ENCODE results near the gene RASIP1. TPM values are rescaled to one million over a fixed set of nuclear protein-coding genes. Genes with fewer than 3 reads are reported as not detected.
"Not testable (repeated sequence)": the region's sequence is repeated elsewhere in the genome, so short reads cannot be mapped to it uniquely, and the experiment has no call there.

The RASIP1 gene
- polyA plus RNA-seq, 4 donors: 12.6 to 16.6 (median 15.2) TPM

DNA sequence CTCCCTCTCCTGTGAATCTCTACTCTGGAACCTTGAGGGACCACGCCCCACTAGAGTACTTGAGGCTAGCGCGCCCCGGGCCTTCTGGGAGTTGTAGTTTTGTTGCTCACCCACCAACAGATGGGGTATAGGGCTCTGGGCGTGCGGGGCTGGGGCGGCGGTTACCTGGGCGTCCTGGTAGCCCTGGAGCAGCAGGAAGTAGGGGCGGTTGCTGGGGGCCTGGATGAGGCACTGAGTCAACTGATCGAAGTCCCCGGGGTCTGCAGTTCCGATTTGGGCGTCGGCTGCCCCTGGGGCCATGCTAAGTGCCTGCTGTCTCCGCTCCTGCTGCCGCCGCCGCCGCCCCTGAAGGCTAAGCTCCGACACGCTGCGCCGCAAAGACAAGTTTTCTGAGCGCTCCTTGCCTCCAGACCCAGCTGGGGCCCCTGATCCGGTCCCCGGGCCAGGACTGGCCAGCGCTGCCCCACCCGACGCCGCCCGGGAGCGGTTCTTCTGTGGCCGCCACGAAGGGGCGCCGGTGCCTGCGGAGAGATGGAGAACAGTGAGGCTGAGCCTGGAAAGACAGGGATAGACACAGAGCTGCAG lies 5.3 kb downstream of the RASIP1 start:
- DNase-seq (ENCODE audit: low read depth in 4 of 4, low spot score in 2 of 4): no peak

DNA sequence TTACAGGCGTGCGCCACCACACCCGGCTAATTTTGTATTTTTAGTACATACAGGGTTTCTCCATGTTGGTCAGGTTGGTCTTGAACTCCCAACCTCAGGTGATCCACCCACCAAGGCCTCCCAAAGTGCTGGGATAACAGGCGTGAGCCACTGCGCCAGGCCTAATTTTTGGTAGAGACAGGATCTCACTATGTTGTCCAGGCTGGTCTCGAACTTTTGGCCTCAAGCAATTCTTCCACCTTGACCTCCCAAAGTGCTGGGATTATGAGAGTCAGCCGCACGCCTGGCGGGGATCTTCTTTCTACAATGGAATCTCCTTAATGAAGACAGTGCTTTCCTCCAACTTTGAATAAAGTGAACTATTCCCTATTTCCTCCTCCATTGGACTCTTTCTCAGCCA lies 5.8 kb downstream of the RASIP1 start:
- DNase-seq (ENCODE audit: low read depth in 4 of 4, low spot score in 2 of 4): no peak

DNA sequence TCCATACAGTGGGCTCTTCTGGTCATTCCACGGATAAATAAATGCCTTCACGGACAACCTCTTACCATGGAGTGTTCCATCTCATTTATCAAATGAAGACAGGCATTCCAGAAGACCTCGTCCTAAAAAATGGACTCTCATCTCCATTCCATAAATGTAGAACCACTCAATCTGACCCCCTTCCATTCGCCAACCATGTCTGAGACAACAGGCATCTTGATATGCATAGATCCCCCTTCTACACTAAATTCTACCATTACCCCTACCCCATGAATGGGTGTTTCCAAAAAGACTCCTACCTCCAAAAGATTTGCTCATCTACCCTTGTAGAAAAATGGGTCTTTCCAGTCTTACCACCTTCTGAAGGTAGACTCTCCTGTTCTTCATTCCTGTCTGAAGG lies 9.0 kb downstream of the RASIP1 start:
- DNase-seq (ENCODE audit: low read depth in 4 of 4, low spot score in 2 of 4): no peak

DNA sequence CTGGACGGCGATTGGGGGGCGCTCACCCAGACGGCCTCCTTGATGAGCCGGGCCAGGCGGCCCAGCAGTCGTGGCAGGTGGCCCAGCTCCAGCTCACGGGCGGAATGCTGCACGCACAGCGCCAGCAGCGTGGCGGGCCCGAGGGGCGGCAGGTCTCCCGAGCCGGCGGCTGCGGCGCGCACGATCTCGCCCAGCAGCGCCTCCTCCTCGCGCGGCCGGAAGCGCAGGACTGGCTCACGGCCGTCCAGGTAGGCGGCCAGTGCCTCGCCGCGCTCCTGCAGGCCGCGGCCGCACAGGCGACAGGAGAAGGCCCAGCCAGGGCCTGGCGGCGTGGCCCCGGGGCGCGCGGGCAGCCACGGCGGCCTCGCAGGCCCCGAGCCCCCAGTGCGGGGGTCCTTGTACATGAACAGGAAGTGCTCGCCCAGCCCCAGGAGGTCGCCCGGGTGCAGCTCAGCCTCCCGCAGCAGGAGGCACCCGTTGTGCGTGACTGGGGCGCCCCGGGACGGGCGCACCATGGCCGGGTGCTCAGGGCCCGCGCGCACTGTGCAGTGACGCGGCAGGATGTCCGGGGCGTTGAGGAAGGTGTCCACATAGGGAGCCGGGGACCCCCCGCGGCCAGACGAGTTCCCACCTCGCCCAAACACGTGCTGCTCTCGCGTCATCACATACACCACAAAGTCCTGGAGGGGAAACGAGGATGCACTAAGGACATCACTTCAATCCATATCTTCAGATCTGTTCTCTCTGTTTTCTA lies 11.3 kb downstream of the RASIP1 start:
- DNase-seq (ENCODE audit: low read depth in 4 of 4, low spot score in 2 of 4): no peak

DNA sequence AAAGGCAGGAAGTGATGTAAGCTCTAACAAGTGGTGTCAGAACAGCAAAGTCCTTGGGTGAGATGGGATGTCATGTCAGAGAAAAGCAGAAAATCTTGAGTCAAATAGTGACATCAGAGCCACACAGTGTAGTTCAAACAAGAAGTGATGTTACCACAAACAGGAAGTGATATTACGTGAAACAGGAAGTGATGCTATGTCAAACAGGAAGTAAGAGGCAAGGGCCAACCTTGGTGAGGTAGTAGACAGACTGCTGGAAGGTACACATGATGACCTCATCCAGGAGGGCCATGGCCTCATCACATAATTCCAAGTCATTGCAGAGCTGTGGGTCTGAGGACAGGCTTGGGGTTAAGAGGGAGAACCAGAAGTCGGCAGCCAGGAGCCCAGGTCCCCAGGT lies 13.9 kb downstream of the RASIP1 start:
- DNase-seq (ENCODE audit: low read depth in 4 of 4, low spot score in 2 of 4): no peak

DNA sequence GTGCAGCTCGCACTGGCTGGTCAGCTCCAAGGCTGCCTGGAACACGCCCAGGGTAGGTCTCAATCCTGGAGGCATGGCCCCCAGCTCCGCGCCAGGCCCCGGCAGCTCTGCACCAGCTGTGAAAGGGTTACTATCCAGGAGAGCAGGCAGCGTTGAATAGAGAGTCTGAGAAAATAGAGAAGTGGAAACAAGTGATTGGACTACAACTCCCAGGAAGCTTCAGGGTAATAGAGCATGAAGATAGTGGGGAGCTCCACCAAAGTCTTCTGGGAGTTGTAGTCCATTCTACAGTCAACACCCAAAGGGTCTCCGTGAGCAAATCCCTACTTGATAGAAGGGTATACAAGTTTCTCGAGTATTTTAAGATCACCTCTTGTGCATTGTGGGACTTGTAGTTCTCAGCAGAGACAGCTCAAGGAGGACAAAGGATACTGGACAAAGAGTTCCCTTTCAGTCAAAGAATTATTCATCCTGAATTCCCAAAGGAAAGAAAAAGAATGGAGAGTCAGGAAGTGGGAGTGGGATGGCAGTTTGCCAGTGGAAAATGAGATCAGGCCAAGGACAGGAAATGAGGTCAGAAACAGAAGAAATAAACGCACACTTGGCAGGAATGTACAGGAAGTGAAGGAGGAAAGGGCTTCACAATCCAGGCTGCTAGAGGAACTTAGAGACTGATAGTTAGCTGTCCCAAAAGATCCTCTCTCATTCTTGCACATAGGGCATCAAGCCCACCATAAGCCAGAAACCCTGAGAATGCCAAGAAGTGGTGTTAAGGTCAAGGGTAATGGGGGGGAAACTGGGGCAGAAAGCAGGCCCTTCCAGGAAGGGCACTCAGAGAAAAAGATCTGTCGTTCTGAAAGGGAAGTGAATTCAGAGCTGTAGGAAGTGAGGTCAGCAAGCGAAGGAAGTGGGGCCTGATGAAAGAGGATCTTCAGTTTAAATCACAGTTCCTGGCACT lies 15.3 kb downstream of the RASIP1 start:
- DNase-seq (ENCODE audit: low read depth in 4 of 4, low spot score in 2 of 4): peak in 2 of 4 donors; percentile 78 to 85

DNA sequence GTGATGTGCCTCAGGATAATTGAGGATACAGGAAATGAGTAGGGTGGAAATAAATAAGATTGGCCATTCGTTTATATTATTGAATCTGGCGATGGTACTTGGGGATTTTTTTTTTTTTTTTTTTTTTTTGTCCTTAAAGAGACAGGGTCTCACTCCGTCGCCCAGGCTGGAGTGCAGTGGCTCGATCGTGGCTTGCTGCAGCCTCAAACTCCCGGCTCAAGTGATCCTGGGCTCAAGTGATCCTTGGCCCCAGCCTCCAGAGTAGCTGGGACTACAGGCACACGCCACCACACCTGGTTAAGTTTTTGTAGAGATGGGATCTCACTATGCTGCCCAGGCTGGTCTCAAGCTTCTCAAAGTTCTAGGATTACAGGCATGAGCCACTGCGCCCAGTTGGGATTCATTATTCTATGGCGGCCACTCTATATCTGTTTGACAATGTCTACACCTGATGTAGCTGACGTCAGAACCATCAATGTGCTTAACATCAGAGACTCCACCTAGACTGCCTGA lies 18.2 kb downstream of the RASIP1 start:
- DNase-seq (ENCODE audit: low read depth in 4 of 4, low spot score in 2 of 4): no peak

DNA sequence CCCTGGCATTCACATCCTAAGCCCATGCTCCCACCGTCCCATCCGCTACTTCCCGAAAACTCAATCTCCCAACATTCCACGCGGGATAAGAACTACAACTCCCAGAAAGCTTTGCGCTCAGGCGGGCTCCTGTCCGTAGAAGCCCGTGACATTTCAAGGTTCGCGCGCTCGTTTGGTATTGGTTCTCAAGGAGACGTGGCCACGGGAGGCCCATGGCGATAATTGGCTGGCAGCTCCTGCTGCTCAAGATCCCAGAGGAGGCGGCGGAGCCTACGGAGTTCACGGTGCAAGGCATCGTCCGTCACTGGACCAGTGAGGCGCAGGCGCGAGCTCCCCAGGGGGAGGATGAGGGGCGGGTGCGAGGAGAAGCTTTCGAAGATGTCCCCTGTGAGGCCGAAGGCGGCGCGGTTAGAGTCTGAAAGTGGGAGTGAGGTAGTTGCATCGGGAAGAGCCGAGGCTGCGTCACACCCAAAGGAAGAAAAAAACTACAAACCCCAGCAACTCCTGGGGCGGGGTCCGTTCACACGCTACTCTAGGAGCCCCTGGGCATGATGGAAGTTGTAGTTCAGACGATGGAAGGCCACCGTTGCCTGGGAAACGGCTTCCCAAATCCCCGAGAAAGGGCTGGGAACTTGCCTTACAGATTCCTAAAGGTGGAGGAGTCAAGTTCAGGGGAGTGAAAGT lies 19.7 kb downstream of the RASIP1 start:
- DNase-seq (ENCODE audit: low read depth in 4 of 4, low spot score in 2 of 4): peak; percentile 99 to 100 (median 99)

DNA sequence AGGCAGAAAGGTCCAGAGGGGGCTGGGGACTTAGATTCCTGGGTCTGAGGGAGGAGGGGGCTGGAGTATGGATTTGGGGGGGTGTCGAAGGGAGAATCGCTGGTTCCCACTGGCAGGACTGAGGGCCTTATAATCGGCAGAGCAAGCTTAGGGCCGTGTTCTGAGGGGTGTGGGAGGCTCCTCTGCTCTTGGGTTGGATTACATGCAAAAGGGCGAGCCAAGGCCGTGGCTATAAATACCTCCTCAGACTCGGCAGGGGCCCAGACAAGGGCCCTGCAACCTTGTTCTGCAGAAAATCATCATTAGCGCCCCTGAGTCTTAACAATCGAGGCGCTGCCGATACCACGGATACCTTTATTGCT lies 20.2 kb downstream of the RASIP1 start:
- DNase-seq (ENCODE audit: low read depth in 4 of 4, low spot score in 2 of 4): no peak

DNA sequence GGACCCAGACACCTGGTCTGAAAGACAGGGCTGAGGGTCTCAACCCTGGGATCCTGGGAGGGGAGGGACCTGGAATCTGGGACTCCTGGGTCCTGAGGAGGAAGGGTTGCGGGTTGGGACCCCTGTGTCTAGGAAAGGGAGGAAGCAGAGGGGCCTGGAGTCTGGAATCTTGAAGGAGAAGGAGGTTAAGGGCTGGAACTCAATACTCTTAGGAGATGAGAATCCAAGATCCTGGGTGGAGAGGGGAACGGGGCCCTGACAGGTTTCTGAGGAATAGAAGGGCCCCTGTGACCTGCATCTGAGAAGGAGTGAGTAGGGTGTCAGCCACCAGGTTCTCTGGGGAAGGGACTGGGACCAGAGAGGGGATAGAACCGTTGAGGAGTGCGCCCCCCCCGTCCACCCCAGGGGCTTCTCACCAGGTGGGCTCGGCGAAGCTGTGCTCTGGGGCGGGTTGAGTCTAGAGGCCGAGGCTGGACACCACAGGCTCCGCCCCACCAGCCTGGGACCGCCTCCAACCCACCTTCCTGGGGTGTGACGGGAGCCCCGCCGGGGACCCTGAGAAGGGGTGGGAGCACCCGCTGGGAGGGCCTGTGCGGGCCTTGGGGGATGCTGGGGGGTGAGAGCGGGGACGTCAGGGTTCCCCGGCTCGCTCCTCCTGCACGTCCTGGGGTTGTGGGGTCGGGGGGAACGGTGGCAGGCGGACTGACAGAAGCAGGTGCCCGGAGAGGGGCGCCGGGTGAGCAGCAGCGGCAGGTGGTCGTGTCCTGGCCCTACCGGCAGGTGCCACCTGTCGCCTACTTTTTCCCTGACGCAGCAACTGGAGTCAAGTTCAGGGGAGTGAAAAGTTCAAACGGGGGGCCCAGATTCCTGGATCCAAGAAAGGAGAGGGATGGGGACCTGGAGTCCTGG lies 20.9 kb downstream of the RASIP1 start, which contains the start of gene MAMSTR:
MAMSTR (minus strand) TSS at position 463 of the 909 bp plus-strand sequence. CDS start 694 bp downstream, outside the sequence.
- no peak for DNase-seq (ENCODE audit: low read depth in 4 of 4, low spot score in 2 of 4)

DNA sequence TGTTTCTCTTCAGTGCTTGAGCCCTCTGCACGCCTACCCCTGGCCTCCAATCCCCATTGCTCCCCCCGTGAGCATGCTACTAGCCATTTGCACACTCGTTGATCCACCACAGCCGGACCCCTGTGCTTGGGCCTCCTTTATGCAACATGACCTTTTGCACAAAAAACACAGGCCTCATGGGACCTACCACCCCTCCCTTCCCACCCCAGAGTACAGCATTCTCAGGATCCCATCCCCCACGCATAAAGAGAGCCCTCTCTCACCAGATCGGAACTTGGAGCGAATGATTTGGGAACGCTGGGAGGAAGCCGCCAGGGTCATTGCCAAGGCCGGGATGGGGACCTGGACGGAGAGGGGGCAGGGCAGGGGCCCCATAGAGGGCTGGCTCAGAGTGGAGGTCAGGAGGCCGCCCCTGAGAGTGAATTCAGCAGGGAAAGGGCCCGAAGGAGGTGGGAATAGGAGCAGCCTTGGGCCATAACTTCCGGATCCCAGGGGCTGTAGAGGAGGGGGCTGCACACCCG lies 21.6 kb downstream of the RASIP1 start:
- no peak for DNase-seq (ENCODE audit: low read depth in 4 of 4, low spot score in 2 of 4)

DNA sequence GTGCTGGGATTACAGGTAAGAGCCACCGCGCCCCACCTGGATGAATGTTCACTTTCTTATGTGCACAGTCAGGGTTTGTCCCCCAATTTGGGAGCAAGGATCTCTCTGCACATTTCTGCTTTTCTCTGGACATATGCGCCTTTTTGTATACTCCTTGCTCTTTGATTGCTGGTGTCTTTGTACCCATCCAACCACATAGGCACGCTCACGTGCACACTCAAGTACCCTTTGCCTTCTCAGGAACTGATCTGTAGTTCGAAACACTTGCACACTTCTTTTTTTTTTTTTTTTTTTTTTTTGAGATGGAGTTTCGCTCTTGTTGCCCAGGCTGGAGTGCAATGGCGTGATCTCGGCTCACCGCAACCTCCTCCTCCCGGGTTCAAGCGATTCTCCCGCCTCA lies 22.3 kb downstream of the RASIP1 start:
- not testable (repeated sequence) for DNase-seq (ENCODE audit: low read depth in 4 of 4, low spot score in 2 of 4)

DNA sequence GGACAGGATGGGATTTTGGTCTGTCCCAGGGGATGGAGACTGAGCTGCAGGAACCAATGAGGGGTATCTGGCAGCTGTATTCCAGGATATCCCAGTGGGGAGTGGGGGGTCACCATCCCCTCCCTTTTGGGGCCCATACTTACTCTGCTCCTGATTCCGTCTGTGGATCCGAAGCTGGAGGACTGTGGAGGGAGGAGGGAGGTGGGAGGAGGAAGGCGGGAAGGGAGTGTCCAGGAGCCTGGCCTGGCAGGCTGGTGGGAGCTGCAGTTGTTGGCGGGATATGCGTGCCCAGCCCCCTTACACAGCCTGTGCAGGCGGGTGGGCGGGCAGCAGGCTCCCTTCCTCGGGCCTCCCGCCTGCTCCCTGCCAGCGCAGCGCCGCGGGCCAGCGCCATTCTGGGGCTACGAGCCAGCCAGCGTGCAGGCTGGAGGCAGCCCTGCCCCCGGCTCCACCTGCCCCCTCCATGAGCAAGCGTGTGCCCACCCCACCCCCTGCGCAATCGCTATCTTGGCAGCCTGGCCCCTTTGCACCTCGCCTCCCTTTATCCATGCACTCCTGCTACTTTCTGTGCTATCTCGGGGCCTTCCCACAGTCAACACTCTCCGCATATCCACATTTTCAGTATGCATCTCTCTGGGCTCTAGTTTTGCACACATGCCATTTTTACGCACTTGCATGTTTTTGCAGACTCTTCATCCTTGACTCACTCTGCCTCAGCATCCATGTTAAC lies 23.7 kb downstream of the RASIP1 start:
- DNase-seq (ENCODE audit: low read depth in 4 of 4, low spot score in 2 of 4): no peak

DNA sequence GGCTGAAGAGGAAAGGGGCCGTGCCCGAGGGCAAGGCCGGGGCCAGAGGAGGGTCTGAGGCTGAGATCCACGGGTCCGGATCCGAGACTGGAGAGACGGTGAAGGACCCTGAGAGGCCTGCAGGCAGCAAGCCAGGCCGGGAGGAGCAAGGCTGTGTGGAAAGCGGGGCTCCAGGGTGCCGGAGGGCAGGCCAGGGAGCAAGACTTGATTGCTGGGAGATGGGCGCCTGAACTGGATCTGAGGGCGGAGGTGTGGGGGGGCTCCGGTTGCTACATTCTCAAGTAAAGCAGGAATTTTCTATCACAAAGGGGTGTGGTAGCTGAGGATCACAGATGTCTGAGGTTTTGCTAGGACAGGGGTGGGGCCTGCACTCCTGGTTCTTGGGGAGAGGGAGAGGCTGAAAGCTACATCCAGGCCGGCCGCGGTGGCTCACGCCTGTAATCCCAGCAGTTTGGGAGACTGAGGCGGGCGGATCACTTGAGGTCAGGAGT lies 24.7 kb downstream of the RASIP1 start:
- no peak for DNase-seq (ENCODE audit: low read depth in 4 of 4, low spot score in 2 of 4)

DNA sequence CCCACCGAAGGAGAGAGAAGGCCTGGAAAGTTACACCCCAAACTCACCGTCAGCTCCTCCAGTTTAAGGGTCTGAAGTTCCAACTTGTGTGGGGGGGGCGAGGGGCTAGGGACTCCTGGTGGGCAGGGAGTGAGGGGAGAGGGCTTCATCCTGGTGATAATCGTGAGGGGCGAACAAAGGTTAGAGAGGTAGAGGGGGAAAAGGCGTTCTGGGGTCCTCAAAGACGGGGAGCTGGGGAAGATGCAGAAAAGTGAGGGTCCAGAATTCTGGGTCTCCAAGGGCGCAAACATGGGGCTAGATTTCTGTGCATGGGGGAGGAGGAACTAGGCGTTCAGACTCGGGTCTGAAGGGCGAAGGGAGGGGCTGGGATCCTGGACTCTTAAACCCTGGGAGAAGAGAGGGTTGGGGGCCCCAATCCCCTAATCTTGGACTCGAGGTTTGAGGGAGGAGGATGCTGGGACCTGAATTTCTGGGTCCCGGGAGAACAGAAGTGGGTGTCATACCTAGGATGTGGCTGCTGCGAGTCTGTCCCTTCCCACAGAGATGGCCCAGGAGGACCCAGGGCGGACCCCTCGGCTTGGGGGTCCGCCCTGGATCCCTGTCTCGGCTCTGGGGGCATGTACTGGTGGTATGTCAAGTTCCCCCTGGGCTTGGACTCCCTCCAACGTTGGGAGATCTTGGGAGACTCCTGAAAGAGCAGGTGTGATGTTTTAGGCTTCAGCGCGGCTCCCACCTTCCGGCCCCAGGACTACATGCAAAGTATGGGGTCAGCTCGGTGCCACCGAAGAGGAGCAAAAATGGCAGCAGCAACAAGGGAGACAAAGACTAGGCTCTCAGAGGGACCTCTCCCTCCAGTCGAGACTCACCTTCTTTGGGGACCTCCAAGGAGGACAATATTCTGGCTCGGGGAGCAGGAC lies 25.4 kb downstream of the RASIP1 start:
- DNase-seq (ENCODE audit: low read depth in 4 of 4, low spot score in 2 of 4): no peak

DNA sequence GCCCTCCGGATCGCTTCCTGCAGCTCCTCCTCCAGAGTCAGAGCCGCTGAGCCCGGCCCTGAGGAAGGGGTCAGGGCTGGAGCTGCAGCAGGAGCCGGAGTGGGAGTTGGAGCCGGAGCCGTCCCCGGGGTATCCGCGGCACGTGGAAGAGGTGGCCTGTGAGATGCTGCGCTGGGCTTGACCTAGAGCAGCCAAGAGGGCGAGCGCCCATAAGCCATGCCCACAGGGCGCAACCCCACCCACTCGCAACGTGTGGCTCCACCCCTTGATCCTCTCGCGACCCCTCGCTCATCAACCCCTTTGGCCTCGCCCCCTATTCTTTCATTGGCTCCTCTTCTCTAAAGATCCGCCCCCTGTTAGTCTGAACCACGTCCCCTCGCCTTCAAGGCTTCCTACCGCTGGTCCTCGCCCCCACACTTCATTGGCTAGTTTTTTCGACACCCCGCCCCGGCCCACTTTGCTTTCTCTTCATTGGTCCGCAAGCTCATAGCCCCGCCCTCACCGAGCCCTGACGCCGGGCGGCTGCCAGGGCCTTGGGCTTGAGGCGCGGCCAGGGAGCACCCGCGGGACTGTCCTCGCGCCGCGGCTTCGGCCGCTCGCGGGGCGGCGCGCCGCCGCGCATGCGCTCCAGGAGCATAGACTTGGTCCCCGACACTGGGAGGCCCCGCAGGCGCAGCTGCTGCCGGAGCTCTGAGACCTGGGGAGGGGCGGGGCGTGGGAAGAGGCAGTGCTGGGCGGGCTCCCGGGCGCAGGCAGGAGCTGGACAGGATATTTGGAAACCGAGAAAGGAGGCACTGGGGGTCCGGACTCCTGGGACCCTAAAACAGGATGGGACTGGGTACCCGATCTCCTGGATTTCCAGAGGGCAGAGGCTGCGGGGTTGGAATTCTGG lies 26.3 kb downstream of the RASIP1 start:
- DNase-seq (ENCODE audit: low read depth in 4 of 4, low spot score in 2 of 4): peak; percentile 97 to 99 (median 99)
